OCI-LY7 (cell line): ENCODE results near the gene BACE1. TPM values are rescaled to one million over a fixed set of nuclear protein-coding genes. Genes with fewer than 3 reads are reported as not detected.
A peak's percentile ranks its signal among the peaks of the same experiment; 100 is the strongest.
"Not testable (repeated sequence)": the region's sequence is repeated elsewhere in the genome, so short reads cannot be mapped to it uniquely, and the experiment has no call there.

Source experiments
- BruUV-seq: library from RNA; stranded (reverse); fragments of 400-500 nt; replicated peaks from 2 replicates; lab custom pipeline; 2021; lab: Mats Ljungman, UMichigan
- CTCF ChIA-PET: fragments of 300-600 bp; sonication (Branson Sonifier 250); formaldehyde crosslinking; loops from one replicate; lab custom pipeline; 2022; ENCODE audit warnings: antibody characterized with exemption; ENCODE audit not compliant: unreplicated experiment; lab: Charles Lee
- POLR2A ChIA-PET: fragments of 300-600 bp; sonication (Branson Sonifier 250); formaldehyde crosslinking; loops from one replicate; lab custom pipeline; 2022; ENCODE audit warnings: antibody characterized with exemption; lab: Charles Lee
- DNase-seq: peaks from one replicate; pipeline ENCODE4 v3.0.0-alpha.2; 2015; ENCODE audit warnings: low spot score
- H2AFZ ChIP-seq: fragments of 200-600 bp; sonication (generic), shearing (Covaris generic); 2 replicates; pipeline ENCODE4 v1.6.1; 2014; ENCODE audit warnings: mild to moderate bottlenecking, antibody characterized with exemption, low read length, moderate library complexity
- H3K27ac ChIP-seq: fragments of 200-600 bp; sonication (generic); 2 replicates; pipeline ENCODE4 v1.5.1; 2014; ENCODE audit warnings: mixed run types, low read depth, mild to moderate bottlenecking, moderate library complexity, low read length, inconsistent platforms; ENCODE audit not compliant: poor library complexity, severe bottlenecking
- H3K36me3 ChIP-seq: fragments of 200-600 bp; sonication (generic); 2 replicates; pipeline ENCODE4 v1.6.1; 2014; ENCODE audit warnings: mild to moderate bottlenecking, antibody characterized with exemption, low read length, moderate library complexity, mixed read lengths; ENCODE audit not compliant: insufficient read depth
- H3K4me1 ChIP-seq: fragments of 200-600 bp; sonication (generic); 2 replicates; pipeline ENCODE4 v1.5.1; 2014; ENCODE audit warnings: mild to moderate bottlenecking, low read length; ENCODE audit not compliant: insufficient read depth, poor library complexity, severe bottlenecking
- H3K4me2 ChIP-seq: fragments of 200-600 bp; sonication (generic); 2 replicates; pipeline ENCODE4 v1.6.1; 2014; ENCODE audit warnings: mild to moderate bottlenecking, low read length
- H3K4me3 ChIP-seq: fragments of 200-600 bp; sonication (generic); 2 replicates; pipeline ENCODE4 v1.5.1; 2014; ENCODE audit warnings: mild to moderate bottlenecking, low read depth, low read length; ENCODE audit not compliant: poor library complexity, severe bottlenecking
- H3K79me2 ChIP-seq: fragments of 200-600 bp; sonication (generic); 2 replicates; pipeline ENCODE4 v1.6.1; 2016; ENCODE audit warnings: low read depth, mild to moderate bottlenecking, low read length, moderate library complexity, mixed read lengths; ENCODE audit not compliant: insufficient read depth
- H3K9me2 ChIP-seq: fragments of 200-600 bp; sonication (generic); 2 replicates; pipeline ENCODE4 v1.6.1; 2016; ENCODE audit warnings: mild to moderate bottlenecking, low read length, mixed read lengths; ENCODE audit not compliant: insufficient read depth
- H3K9me3 ChIP-seq: fragments of 200-600 bp; sonication (generic); 2 replicates; pipeline ENCODE4 v1.6.1; 2014; ENCODE audit warnings: mild to moderate bottlenecking, mixed run types, low read length, mixed read lengths
- H4K20me1 ChIP-seq: fragments of 200-600 bp; sonication (generic); 2 replicates; pipeline ENCODE4 v1.6.1; 2014; ENCODE audit warnings: mild to moderate bottlenecking, antibody characterized with exemption, low read length, moderate library complexity, mixed read lengths; ENCODE audit not compliant: insufficient read depth
- EZH2phosphoT487 ChIP-seq: fragments of 200-600 bp; sonication (generic); IDR thresholded peaks from 2 replicates; pipeline ENCODE4 v1.6.1; 2018; ENCODE audit warnings: low read depth, borderline replicate concordance, mild to moderate bottlenecking, mixed run types, antibody characterized with exemption, low read length, moderate library complexity, mixed read lengths
- intact Hi-C: fragments of 100-400 bp; cut with micrococcal nuclease; formaldehyde crosslinking; loops from one replicate; pipeline ENCODE4 v1.10.0; 2022; ENCODE audit not compliant: unreplicated experiment
- total RNA-seq, 2 experiments: library from RNA; depleted of rRNA in 1 of 2; stranded (reverse); fragments of >200 nt in 1 of 2; shearing (Covaris generic) in 1 of 2; gene quantifications; 2 replicates each; pipeline ENCODE4 v1.2.3, GENCODE V29; 2014 to 2022
- TF ChIP-seq, protein P1 (sequence below): fragments of 200-600 bp; sonication (generic); conservative IDR thresholded peaks from 2 replicates; pipeline ENCODE4 v1.5.1; 2014; ENCODE audit warnings: mild to moderate bottlenecking, antibody characterized with exemption, low read length, moderate library complexity, mixed read lengths

Gene BACE1
- total RNA-seq, 2 experiments from 2014 or later: not detected

DNA sequence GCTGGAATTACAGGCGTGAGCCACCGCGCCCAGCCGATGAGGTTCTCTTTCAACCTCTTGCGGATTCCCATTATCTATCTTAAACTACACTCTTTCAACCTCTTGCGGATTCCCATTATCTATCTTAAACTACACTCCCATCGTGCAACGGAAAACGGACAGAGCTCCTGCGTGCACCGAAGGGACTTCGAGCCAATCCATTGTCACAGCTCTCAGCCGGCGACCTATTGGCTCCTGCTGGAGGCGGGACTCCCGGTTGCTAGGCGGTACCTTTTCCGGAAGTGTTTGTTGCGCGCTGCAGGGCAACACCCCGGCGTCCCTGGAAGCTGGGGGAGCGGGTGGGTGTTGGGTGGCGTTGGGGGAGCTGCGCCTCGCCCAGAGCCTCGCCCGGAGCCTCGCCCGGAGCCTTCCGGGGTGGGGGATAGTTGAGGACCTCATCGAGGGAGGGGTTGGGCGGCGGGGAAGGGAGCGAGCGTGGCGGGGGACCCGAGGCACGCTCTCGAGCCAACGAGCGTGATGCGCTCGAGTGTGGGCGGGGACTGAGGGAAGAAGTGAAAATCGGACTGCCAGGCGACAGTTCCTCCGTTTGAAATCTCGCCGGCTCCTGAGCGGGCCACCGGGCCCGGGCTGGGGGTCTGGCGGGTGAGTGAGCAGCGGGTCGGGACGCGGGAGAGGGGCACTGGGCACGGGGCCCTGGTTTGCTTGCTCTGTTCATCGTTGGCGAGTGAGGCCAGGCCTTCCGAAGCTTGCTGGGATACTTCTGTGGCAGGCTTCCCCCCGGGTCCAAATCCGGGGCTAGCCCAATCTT is 11.7 kb upstream of the BACE1 start, which contains the start of gene CEP164:
CEP164 (plus strand) TSS at position 288 of the 808 bp plus-strand sequence. CDS start 10,733 bp downstream, outside the sequence.
- no peak for TF ChIP-seq EZH2phosphoT487
- TF ChIP-seq, protein P1, sequence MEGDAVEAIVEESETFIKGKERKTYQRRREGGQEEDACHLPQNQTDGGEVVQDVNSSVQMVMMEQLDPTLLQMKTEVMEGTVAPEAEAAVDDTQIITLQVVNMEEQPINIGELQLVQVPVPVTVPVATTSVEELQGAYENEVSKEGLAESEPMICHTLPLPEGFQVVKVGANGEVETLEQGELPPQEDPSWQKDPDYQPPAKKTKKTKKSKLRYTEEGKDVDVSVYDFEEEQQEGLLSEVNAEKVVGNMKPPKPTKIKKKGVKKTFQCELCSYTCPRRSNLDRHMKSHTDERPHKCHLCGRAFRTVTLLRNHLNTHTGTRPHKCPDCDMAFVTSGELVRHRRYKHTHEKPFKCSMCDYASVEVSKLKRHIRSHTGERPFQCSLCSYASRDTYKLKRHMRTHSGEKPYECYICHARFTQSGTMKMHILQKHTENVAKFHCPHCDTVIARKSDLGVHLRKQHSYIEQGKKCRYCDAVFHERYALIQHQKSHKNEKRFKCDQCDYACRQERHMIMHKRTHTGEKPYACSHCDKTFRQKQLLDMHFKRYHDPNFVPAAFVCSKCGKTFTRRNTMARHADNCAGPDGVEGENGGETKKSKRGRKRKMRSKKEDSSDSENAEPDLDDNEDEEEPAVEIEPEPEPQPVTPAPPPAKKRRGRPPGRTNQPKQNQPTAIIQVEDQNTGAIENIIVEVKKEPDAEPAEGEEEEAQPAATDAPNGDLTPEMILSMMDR: no peak
- no peaks in the 10 kb centered on the region for H3K79me2 ChIP-seq
- H3K4me2 ChIP-seq: peak within 1 kb of the TSS; percentile 97
- H3K4me3 ChIP-seq: peak within 1 kb of the TSS; percentile 92
- H3K9me2 ChIP-seq: no peaks in the 10 kb centered on the region
- BruUV-seq: no TSS peak
- no peaks in the 10 kb centered on the region for H4K20me1 ChIP-seq
- intact Hi-C loops: loop anchor here (2.0 kb wide), 1 partner anchor 95 kb away; the partner anchor contains the start of genes PCSK7 and RNF214
- H3K27ac ChIP-seq: peak within 1 kb of the TSS; percentile 60
- H2AFZ ChIP-seq: peak within 1 kb of the TSS; percentile 87
- peaks cover 10% of the 10 kb centered on the region for H3K4me1 ChIP-seq
- H3K9me3 ChIP-seq: no peaks in the 10 kb centered on the region
- POLR2A ChIA-PET: interaction anchor here (0.5 to 1.7 kb wide), 11 partner anchors 14 to 648 kb away, joined by 3 to 6 read pairs (median 3); no protein-coding TSS in a partner anchor
- DNase-seq: peak; percentile 98
- H3K36me3 ChIP-seq: no peaks in the 10 kb centered on the region
- CTCF ChIA-PET: interaction anchor here (0.6 to 1.0 kb wide), 2 partner anchors 44 to 1727 kb away, joined by 3 read pairs; no protein-coding TSS in a partner anchor

DNA sequence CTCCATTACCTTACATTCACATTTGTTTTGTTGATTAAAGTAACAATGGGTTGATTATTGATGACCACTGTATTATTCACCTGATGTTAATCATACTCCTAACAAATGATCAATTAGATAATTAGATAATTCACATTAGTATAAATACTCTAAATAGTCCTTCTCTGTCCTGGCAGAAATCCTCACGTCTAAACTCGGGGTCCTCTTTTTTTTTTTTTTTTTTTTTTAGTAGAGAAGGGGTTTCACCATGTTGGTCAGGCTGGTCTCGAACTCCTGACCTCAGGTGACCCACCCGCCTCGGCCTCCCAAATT is 11.2 kb upstream of the BACE1 start:
- not testable (repeated sequence) for H3K9me3 ChIP-seq, H3K27ac ChIP-seq, H3K9me2 ChIP-seq, BruUV-seq, H3K36me3 ChIP-seq, H3K79me2 ChIP-seq, DNase-seq, H4K20me1 ChIP-seq
- intact Hi-C loops: loop anchor here (2.0 kb wide), 1 partner anchor 94 kb away; the partner anchor contains the start of genes PCSK7 and RNF214
- H3K4me1 ChIP-seq: peaks cover 10% of the 10 kb centered on the region
- H2AFZ ChIP-seq: peak overlapping the region; percentile 87
- ChIA-PET POLR2A (interaction anchor here (0.5 to 1.7 kb wide), 6 partner anchors 81 to 649 kb away, joined by 3 to 5 read pairs (median 4); no protein-coding TSS in a partner anchor), CTCF (interaction anchor here (0.6 to 1.0 kb wide), 2 partner anchors 43 to 1727 kb away, joined by 3 read pairs; no protein-coding TSS in a partner anchor)
- peak overlapping the region; percentile 97 for H3K4me2 ChIP-seq
- H3K4me3 ChIP-seq: peak overlapping the region; percentile 92

DNA sequence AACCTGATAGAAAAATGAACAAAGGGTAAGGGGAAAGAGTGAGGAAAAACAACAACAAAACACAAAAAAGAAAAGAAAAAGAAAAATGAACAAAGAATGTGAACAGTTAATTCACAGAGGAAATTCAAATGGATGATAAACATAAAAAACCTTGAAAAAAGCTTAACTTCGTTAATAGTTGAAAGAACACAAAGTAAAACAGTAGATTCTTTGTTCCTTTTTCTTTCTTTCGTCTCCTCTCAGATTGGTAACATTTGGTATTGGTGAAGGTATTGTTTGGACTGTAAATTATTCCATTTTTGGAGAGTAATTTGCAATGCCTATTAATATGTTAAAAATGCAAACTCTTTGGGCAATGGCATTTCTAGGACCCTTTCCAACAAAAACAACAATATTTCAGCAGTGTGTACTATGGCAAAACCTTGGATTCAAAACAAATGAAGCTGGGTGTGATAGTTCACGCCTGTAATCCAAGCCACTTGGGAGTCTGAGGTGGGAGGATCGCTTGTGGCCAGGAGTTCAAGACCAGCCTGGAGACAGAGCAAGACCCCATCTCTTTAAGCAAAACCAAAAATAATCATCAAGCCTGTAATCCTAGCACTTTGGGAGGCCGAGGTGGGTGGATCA is 3.3 kb upstream of the BACE1 start:
- intact Hi-C loops: no loop called here
- H3K27ac ChIP-seq: no peak overlapping the region
- H3K9me2 ChIP-seq: no peaks in the 10 kb centered on the region
- no peak overlapping the region for H3K4me3 ChIP-seq
- ChIA-PET POLR2A (no interaction called here), CTCF (no interaction called here)
- no TSS peak for BruUV-seq
- H2AFZ ChIP-seq: no peak overlapping the region
- H3K36me3 ChIP-seq: no peaks in the 10 kb centered on the region
- no peak for TF ChIP-seq EZH2phosphoT487
- TF ChIP-seq, protein P1: no peak
- no peak overlapping the region for H3K4me2 ChIP-seq
- H3K9me3 ChIP-seq: no peaks in the 10 kb centered on the region
- no peaks in the 10 kb centered on the region for H3K4me1 ChIP-seq
- H4K20me1 ChIP-seq: no peaks in the 10 kb centered on the region
- H3K79me2 ChIP-seq: no peaks in the 10 kb centered on the region
- no peak for DNase-seq
